ENCODE measurements around the gene VPS54. TPM values are rescaled to one million over a fixed set of nuclear protein-coding genes. Genes with fewer than 3 reads are reported as not detected.
"Not testable (repeated sequence)": the region's sequence is repeated elsewhere in the genome, so short reads cannot be mapped to it uniquely, and the experiment has no call there.

The VPS54 gene
- polyA plus RNA-seq, 1 of the 3 experiments (the other 2 are of a cell fraction) = 5.3 TPM

DNA sequence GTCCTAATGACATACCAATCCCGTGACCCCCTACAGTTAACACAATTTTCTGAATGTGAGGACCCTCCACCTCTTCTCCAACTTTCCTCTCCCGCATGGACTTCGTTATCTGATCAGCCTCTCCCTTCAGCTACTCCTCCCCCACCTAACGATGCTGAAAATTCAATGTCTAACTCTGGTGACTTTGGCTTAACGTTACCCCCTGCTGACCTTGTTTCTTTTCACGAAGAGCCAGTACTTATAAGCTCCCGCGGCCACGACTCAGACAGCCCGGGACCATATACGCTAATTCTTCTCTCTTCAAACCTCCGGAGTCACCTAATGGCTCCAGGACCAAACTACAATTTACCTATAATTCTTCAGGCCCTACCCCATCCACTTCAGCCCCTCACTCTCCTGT is 29.2 kb downstream of the VPS54 start:
- TF ChIP-seq NFIC (IDR thresholded peaks at IDR 0.05; ENCODE audit: borderline replicate concordance) (no peak), FOXM1 (IDR thresholded peaks at IDR 0.05; ENCODE audit: low read depth) (no peak), SIN3A (IDR thresholded peaks at IDR 0.05; ENCODE audit: borderline replicate concordance, low read depth, low read length) (no peak), TEAD4 (IDR thresholded peaks at IDR 0.05; ENCODE audit: borderline replicate concordance, insufficient read depth) (no peak)
- no peak overlapping the region for H3K27ac ChIP-seq (ENCODE audit: low read depth in 2 of 2, low read length in 1 of 2)
- H3K4me1 ChIP-seq (ENCODE audit: control insufficient read depth in 1 of 2, insufficient read depth in 2 of 2, low read depth in 1 of 2, low read length in 1 of 2) = no peaks in the 10 kb centered on the region; a peak in 2 of 4 replicates
- no peak overlapping the region for H3K4me3 ChIP-seq (ENCODE audit: low read depth in 2 of 2, low read length in 1 of 2)
- H4K20me1 ChIP-seq (ENCODE audit: insufficient read depth) = peaks cover 4% of the 10 kb centered on the region
- H3F3A ChIP-seq (replicated peaks; ENCODE audit: insufficient read depth) = no peaks in the 10 kb centered on the region
- H3K36me3 ChIP-seq (replicated peaks in 1 of 2; ENCODE audit: control insufficient read depth in 1 of 2, insufficient read depth in 2 of 2, low read length in 1 of 2) = peaks cover 0 to 15% of the 10 kb centered on the region in 2 experiments
- H3K79me2 ChIP-seq (ENCODE audit: insufficient read depth) = peaks cover 48% of the 10 kb centered on the region
- H3K9me3 ChIP-seq = no peaks in the 10 kb centered on the region
- ChIA-PET CTCF (no interaction called here), POLR2A (no interaction called here)
- 96% methylated on average over 12 of the region's 12 CpGs for WGBS (ENCODE audit: low lambda C conversion rate)
- no peaks in the 10 kb centered on the region for H3K9me2 ChIP-seq
- no peaks in the 10 kb centered on the region for H3K27me3 ChIP-seq (ENCODE audit: insufficient read depth)
- no peak overlapping the region for H2AFZ ChIP-seq (ENCODE audit: low read depth)
- no peak overlapping the region for H3K4me2 ChIP-seq
- no peak for DNase-seq
- no peak overlapping the region for H3K9ac ChIP-seq

DNA sequence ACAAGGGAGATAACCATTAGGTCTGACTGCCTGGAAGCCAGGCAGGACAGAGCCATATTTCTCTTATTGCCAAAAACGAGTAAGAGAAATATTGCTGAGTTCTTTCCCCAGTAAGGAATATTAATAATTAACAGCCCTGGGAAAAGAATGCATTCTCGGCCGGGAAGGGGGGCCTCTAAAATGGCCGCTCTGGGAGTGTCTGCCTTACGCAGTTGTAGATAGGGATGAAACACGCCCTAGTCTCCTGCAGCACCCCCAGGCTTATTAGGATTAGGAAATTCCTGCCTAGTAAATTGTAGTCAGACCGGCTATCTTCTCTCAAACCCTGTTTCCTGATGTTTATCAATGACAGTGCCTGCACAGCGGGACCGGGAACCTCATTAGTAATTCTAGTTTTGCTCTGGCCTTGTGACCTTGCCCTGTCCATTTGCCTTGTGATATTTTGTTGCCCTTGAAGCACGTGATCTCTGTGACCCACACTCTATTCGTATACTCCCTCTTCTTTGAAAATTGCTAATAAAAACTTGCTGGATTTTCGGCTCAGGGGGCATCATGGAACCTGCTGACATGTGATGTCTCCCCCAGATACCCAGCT is 30.3 kb downstream of the VPS54 start:
- H3K27ac ChIP-seq (ENCODE audit: low read depth in 2 of 2, low read length in 1 of 2); H3K9ac ChIP-seq; H4K20me1 ChIP-seq (ENCODE audit: insufficient read depth); DNase-seq; H2AFZ ChIP-seq (ENCODE audit: low read depth); CTCF ChIA-PET; H3K4me1 ChIP-seq (ENCODE audit: control insufficient read depth in 1 of 2, insufficient read depth in 2 of 2, low read depth in 1 of 2, low read length in 1 of 2); H3K9me2 ChIP-seq; H3K4me3 ChIP-seq (ENCODE audit: low read depth in 2 of 2, low read length in 1 of 2); POLR2A ChIA-PET; H3F3A ChIP-seq (replicated peaks; ENCODE audit: insufficient read depth); H3K9me3 ChIP-seq; H3K4me2 ChIP-seq; H3K27me3 ChIP-seq (ENCODE audit: insufficient read depth): not testable (repeated sequence)
- Histone ChIP-seq H3K79me2 (ENCODE audit: insufficient read depth) (peaks cover 46% of the 10 kb centered on the region), H3K36me3 (replicated peaks in 1 of 2; ENCODE audit: control insufficient read depth in 1 of 2, insufficient read depth in 2 of 2, low read length in 1 of 2) (peaks cover 0 to 15% of the 10 kb centered on the region in 2 experiments)
- WGBS (ENCODE audit: low lambda C conversion rate) = 92% methylated on average over 12 of the region's 12 CpGs

DNA sequence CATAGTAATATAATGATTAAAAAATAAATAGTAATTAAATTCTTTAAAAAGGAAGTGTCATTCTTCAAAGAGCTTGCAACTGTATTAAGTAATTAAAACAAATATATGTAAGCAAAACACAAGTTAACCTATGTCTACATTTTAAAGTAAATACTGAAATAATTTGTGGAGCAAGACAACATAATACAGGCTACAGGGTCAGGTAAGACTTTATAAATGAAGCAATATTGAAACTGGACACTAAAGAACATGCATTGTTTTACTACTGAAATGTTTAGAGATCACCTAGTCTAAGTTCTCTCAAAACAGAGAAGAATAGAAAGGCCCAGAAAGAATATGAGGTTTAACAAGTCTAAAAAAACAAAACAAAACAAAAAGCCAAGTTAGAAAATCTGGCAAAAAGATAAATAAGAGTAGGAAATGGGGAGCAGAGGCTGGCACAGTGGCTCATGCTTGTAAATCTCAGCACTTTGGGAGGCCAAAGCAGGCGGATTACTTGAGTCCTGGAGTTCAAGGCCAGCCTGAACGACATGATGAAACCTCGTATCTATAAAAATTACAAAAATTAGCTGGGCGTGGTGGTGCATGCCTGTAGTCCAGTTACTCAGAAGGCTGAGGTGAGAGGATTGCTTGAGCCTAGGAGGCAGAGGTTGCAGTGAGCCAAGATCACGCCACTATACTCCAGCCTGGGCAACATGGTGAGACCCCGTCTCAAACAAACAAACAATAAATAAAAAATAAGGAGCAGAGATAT is 34.4 kb downstream of the VPS54 start:
- Histone ChIP-seq H3K9me3 (no peaks in the 10 kb centered on the region), H3K4me3 (ENCODE audit: low read depth in 2 of 2, low read length in 1 of 2) (no peak overlapping the region), H3K9ac (no peak overlapping the region), H3K4me1 (ENCODE audit: control insufficient read depth in 1 of 2, insufficient read depth in 2 of 2, low read depth in 1 of 2, low read length in 1 of 2) (peaks cover 0 to 3% of the 10 kb centered on the region in 2 experiments; a peak in 3 of 4 replicates), H3K36me3 (replicated peaks in 1 of 2; ENCODE audit: control insufficient read depth in 1 of 2, insufficient read depth in 2 of 2, low read length in 1 of 2) (peaks cover 27 to 39% of the 10 kb centered on the region in 2 experiments), H2AFZ (ENCODE audit: low read depth) (no peak overlapping the region), H3K9me2 (0 out of 2 replicates have a peak, but pooled peaks cover 3% of the 10 kb centered on the region), H3K27ac (ENCODE audit: low read depth in 2 of 2, low read length in 1 of 2) (0 out of 4 replicates have a peak overlapping the region, but pooled peaks of 1 of the 2 experiments have one; percentile 48), H3K79me2 (ENCODE audit: insufficient read depth) (peaks cover 24% of the 10 kb centered on the region), H3F3A (replicated peaks; ENCODE audit: insufficient read depth) (peaks cover 7% of the 10 kb centered on the region), H3K27me3 (ENCODE audit: insufficient read depth) (no peaks in the 10 kb centered on the region), H4K20me1 (ENCODE audit: insufficient read depth) (peaks cover 21% of the 10 kb centered on the region), H3K4me2 (no peak overlapping the region)
- ChIA-PET POLR2A (no interaction called here), CTCF (no interaction called here)
- no peak for TF ChIP-seq EZH2phosphoT487 (IDR thresholded peaks at IDR 0.05; ENCODE audit: borderline replicate concordance, low read depth)
- no peak for TF ChIP-seq CHD2 (IDR thresholded peaks at IDR 0.05; ENCODE audit: low read length, partially characterized antibody)
- TF ChIP-seq MXI1 (IDR thresholded peaks at IDR 0.05; ENCODE audit: low read depth, low read length) = no peak
- TF ChIP-seq USF2 (IDR thresholded peaks at IDR 0.05; ENCODE audit: borderline replicate concordance, low read depth, low read length) = no peak
- TF ChIP-seq EP300 (IDR thresholded peaks at IDR 0.05; ENCODE audit: borderline replicate concordance in 1 of 2, low read depth in 1 of 2, low read length in 1 of 2) = no peak
- TF ChIP-seq ZBTB33 (IDR thresholded peaks at IDR 0.05; ENCODE audit: borderline replicate concordance, low read depth) = no peak
- no peak for TF ChIP-seq MEF2A (IDR thresholded peaks at IDR 0.05; ENCODE audit: borderline replicate concordance, low read depth)
- WGBS (ENCODE audit: low lambda C conversion rate) = 84% methylated on average over 6 of the region's 6 CpGs
- DNase-seq = no peak
